Thymus (tissue), 11 donors: Measurements from ENCODE around the gene POM121L2. TPM values are rescaled to one million over a fixed set of nuclear protein-coding genes. Genes with fewer than 3 reads are reported as not detected.

Source experiments
- DNase-seq, 9 donors: peaks; one replicate each; pipeline ENCODE4 v3.0.0-alpha.2; 2013; ENCODE audit warnings: low spot score in 9 of 9, low read depth in 6 of 9, missing footprints in 1 of 9
- H3K27ac ChIP-seq, 2 donors: one replicate each; pipeline ENCODE4 v1.5.1; 2013; ENCODE audit warnings: control low read depth in 1 of 2, low read depth in 1 of 2, low read length in 1 of 2, mild to moderate bottlenecking in 1 of 2, moderate library complexity in 1 of 2
- H3K27me3 ChIP-seq, 2 donors: one replicate each; pipeline ENCODE4 v1.5.1; 2013; ENCODE audit warnings: low read length in 1 of 2; ENCODE audit not compliant: control insufficient read depth in 2 of 2, insufficient read depth in 1 of 2
- H3K36me3 ChIP-seq, 2 donors: one replicate each; pipeline ENCODE4 v1.5.1; 2013; ENCODE audit warnings: low read length in 1 of 2, mild to moderate bottlenecking in 1 of 2, moderate library complexity in 1 of 2; ENCODE audit not compliant: control insufficient read depth in 2 of 2, insufficient read depth in 2 of 2
- H3K4me1 ChIP-seq, 2 donors: one replicate each; pipeline ENCODE4 v1.5.1; 2013; ENCODE audit warnings: low read length in 2 of 2; ENCODE audit not compliant: control insufficient read depth in 2 of 2, insufficient read depth in 2 of 2
- H3K4me3 ChIP-seq, 2 donors: one replicate each; pipeline ENCODE4 v1.5.1; 2013; ENCODE audit warnings: low read length in 2 of 2, control low read depth in 1 of 2, mild to moderate bottlenecking in 1 of 2
- H3K9me3 ChIP-seq, 2 donors: one replicate each; pipeline ENCODE4 v1.5.1; 2013; ENCODE audit warnings: low read length in 1 of 2, mild to moderate bottlenecking in 1 of 2; ENCODE audit not compliant: control insufficient read depth in 2 of 2, insufficient read depth in 1 of 2
- WGBS: extraction: QIAGEN DNeasy Blood & Tissue Kit; methylation state at CpG from one replicate; pipeline ENCODE4 v1.1.7; 2013; 5-methylcytosine and 5-hydroxymethylcytosine counted together
- polyA plus RNA-seq: library from polyadenylated mRNA; stranded (reverse); fragments of 200-250 nt; gene quantifications from one replicate; pipeline ENCODE4 v1.2.3, GENCODE V29; 2013
- total RNA-seq: library from RNA; stranded (reverse); fragments of 120-200 nt; gene quantifications from one replicate; pipeline ENCODE4 v1.2.4, GENCODE V29; 2013
- donor health status: healthy.

POM121L2 gene
- total and polyA plus RNA-seq, 2 donors: not detected

GRCh38 chr6:27296106-27296783, 15.8 kb downstream of the POM121L2 start:
- WGBS: 8% methylated on average over 27 of the region's 27 CpGs
- Histone ChIP-seq H3K27ac (no peak overlapping the region), H3K4me3 (no peak overlapping the region), H3K9me3 (peaks cover 0 to 1% of the 10 kb centered on the region in 2 donors), H3K36me3 (no peaks in the 10 kb centered on the region), H3K4me1 (no peaks in the 10 kb centered on the region), H3K27me3 (peaks cover 46 to 94% of the 10 kb centered on the region in 2 donors)
- DNase-seq: no peak

DNA sequence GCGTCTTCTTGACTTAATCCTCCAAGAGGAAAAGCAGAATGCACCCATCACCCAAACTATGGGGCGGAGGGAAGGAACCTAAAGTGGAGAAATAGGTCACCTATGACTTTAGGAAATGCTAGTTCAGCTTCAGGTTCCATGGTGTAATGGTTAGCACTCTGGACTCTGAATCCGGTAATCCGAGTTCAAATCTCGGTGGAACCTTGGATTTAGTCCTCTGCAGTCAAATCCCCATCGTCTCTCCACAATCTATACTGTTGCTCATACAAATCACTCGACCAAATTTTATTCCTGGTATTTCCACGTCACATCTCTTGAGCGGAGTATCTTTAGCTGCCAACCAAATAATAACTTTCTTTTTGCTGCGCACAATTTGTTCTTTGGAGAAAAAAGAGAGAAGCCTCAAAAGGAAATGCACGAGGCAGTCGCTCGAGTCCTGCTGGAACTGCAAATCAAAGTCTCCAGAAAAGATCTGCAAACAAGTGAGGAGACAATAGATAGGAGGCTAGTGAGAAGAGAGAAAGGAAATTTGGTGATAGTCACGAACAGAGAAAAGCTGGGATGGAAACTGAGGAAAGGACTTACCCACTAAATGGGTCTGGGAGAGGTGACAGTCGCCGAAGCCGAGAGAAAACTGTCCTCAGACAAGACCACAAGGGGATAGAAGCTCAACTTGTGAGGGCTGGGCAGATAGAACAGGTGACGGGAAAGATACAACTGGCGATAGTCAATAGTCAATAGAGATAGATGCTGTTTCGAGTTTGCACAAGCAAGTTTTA, 16.6 kb downstream of the POM121L2 start:
- H3K27me3 ChIP-seq: peaks cover 49 to 94% of the 10 kb centered on the region in 2 donors
- no peak overlapping the region for H3K27ac ChIP-seq
- H3K9me3 ChIP-seq: peaks cover 0 to 1% of the 10 kb centered on the region in 2 donors
- 10% methylated on average over 20 of the region's 20 CpGs for WGBS
- no peak for DNase-seq
- H3K36me3 ChIP-seq: no peaks in the 10 kb centered on the region
- H3K4me1 ChIP-seq: no peaks in the 10 kb centered on the region
- no peak overlapping the region for H3K4me3 ChIP-seq

GRCh38 chr6:27294409-27294808, 17.7 kb downstream of the POM121L2 start:
- WGBS: 21% methylated on average over 5 of the region's 5 CpGs
- H3K27ac ChIP-seq: no peak overlapping the region
- no peak overlapping the region for H3K4me3 ChIP-seq
- peaks cover 55 to 94% of the 10 kb centered on the region in 2 donors for H3K27me3 ChIP-seq
- peaks cover 0 to 1% of the 10 kb centered on the region in 2 donors for H3K9me3 ChIP-seq
- no peaks in the 10 kb centered on the region for H3K36me3 ChIP-seq
- DNase-seq: no peak
- no peaks in the 10 kb centered on the region for H3K4me1 ChIP-seq

- H3K36me3 ChIP-seq: no peaks in the 10 kb centered on the region
- no peak overlapping the region for H3K27ac ChIP-seq
- peaks cover 0 to 1% of the 10 kb centered on the region in 2 donors for H3K9me3 ChIP-seq
- DNase-seq: no peak
- H3K4me1 ChIP-seq: no peaks in the 10 kb centered on the region
- no peak overlapping the region for H3K4me3 ChIP-seq
- peaks cover 61 to 98% of the 10 kb centered on the region in 2 donors for H3K27me3 ChIP-seq
- WGBS: 21% methylated on average over 28 of the region's 28 CpGs
These were observed 18.5 kb downstream of the POM121L2 start for GRCh38 chr6:27293436-27294098.

- peaks cover 67 to 99% of the 10 kb centered on the region in 2 donors for H3K27me3 ChIP-seq
These were observed 21.2 kb downstream of the POM121L2 start for GRCh38 chr6:27290850-27291208.

GRCh38 chr6:27290065-27290849, 21.8 kb downstream of the POM121L2 start:
- WGBS: 8% methylated on average over 25 of the region's 25 CpGs
- no peak for DNase-seq
- peaks cover 1 to 4% of the 10 kb centered on the region in 2 donors for H3K9me3 ChIP-seq
- no peak overlapping the region for H3K27ac ChIP-seq
- no peaks in the 10 kb centered on the region for H3K36me3 ChIP-seq
- peaks cover 67 to 99% of the 10 kb centered on the region in 2 donors for H3K27me3 ChIP-seq
- no peak overlapping the region for H3K4me3 ChIP-seq
- H3K4me1 ChIP-seq: no peaks in the 10 kb centered on the region

More at GRCh38 chr6:27290850-27291208, 21.2 kb downstream of the POM121L2 start:
- Histone ChIP-seq H3K27ac (no peak overlapping the region), H3K36me3 (no peaks in the 10 kb centered on the region), H3K4me1 (no peaks in the 10 kb centered on the region), H3K9me3 (peaks cover 1 to 4% of the 10 kb centered on the region in 2 donors), H3K4me3 (no peak overlapping the region)
- DNase-seq: no peak
- 21% methylated on average over 10 of the region's 10 CpGs for WGBS

DNA sequence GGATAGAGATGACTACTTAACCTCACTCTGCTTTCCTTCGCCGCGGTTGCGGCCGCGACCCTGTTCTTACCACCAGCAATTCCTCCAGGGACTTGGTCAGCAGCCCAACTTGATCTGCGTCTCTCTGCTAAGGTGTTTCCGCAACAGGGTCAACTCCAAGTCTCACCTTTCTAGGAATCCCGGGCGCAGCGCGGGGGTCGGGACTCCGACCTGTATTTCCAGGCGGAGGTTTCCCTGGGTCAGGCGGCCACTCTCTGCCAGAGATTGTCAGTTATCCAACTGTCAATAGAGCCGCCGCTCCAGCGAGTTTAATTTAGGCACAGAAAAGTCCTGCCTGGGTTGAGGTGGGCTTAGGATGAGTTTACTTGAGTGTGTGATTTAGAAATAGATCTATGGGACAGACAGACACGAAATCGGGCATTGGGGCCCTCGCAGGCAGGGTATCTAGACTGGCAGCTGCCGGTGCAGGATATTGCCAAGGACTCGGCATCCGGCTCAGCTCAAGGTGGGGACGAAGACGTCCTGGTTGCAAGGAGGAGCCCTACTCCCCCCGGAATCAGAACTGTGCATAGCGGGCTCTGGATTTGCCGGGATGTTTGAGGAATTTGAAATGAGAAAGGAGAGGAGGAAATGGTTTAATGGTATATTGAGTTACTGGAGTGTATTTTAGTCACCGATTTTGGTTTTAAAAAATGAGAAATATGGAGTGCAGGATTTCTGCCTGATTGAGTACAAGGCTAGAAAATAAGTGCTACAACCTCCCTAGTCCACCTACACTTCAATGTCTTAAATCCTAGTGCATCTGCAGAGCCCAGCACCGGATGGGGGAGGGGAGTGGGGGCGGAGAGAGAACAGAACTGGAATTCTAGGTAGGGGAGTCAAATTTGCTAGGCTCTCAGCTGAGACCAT, 23.7 kb downstream of the POM121L2 start:
- no peak overlapping the region for H3K27ac ChIP-seq
- WGBS: 4% methylated on average over 33 of the region's 33 CpGs
- DNase-seq: no peak
- H3K4me3 ChIP-seq: no peak overlapping the region
- peaks cover 71 to 99% of the 10 kb centered on the region in 2 donors for H3K27me3 ChIP-seq
- no peaks in the 10 kb centered on the region for H3K4me1 ChIP-seq
- peaks cover 1 to 4% of the 10 kb centered on the region in 2 donors for H3K9me3 ChIP-seq
- no peaks in the 10 kb centered on the region for H3K36me3 ChIP-seq

- H3K4me3 ChIP-seq: no peak overlapping the region
- no peak overlapping the region for H3K27ac ChIP-seq
- 8% methylated on average over 8 of the region's 8 CpGs for WGBS
- no peak for DNase-seq
- peaks cover 70 to 100% of the 10 kb centered on the region in 2 donors for H3K27me3 ChIP-seq
- peaks cover 1 to 4% of the 10 kb centered on the region in 2 donors for H3K9me3 ChIP-seq
- H3K36me3 ChIP-seq: no peaks in the 10 kb centered on the region
- H3K4me1 ChIP-seq: no peaks in the 10 kb centered on the region
These were observed 24.3 kb downstream of the POM121L2 start for GRCh38 chr6:27287751-27288135.
